HG02938 (cell line): ENCODE measurements around the gene APOBEC3A.
"Not testable (repeated sequence)": the region's sequence is repeated elsewhere in the genome, so short reads cannot be mapped to it uniquely, and the experiment has no call there.

Experiments
- ATAC-seq: cut with Tn5 transposase; IDR thresholded peaks from one replicate; pipeline ENCODE4 v1.9.1; 2021; ENCODE audit warnings: mild to moderate bottlenecking, moderate library complexity; ENCODE audit not compliant: unreplicated experiment

Gene APOBEC3A

GRCh38 chr22:38977289-38977688 lies 19.9 kb downstream of the APOBEC3A start:
- not testable (repeated sequence) for ATAC-seq

- ATAC-seq, result not testable (repeated sequence)
These were observed 23.2 kb downstream of the APOBEC3A start for GRCh38 chr22:38980587-38980986.

GRCh38 chr22:38981005-38981991 lies 23.9 kb downstream of the APOBEC3A start:
- no peak for ATAC-seq

DNA sequence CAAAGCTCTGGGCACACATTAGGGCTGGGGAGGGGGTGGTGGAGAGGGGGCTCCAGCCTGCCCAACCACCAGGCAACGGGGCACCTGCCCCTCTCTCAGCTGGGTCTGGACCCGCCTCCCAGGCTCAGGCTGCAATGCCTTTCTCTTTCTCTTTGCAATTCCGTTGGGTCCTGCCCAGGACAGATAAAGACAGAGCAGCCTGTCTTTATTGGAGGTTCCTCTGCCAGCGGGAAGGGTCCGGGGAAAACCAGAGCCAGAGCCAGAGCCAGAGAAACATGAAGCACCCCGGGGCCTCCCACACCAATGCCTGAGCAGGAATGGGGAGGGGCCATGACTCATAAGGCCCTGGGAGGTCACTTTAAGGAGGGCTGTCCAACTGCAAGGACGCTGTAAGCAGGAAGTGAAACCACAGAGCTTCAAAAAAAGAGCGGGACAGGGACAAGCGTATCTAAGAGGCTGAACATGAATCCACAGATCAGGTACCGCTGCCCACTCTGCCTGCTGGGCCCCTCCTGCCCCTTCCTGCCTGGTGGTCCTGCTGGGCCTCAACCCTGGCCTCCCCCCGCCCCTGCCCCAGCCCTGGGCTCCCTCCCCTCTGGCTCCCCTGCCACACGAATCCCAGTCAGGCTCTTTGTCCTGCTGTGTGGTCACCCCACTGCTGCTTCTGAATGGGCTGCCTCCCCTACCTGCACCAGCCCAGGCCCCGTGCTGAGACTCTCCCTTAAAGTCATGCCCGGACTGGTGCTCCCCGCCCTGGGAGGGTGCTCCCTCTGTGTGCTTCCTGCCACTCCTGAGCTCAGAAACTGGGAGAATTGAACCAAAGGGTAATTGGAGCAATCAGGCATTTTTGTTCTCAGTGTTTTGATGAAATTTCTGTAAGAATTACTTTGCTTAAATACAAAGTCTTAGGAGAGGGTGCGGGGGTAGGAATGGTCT lies 24.9 kb downstream of the APOBEC3A start, which contains the start of gene APOBEC3B:
Gene APOBEC3B, plus strand, starts transcription at position 356 of the 936 bp plus-strand sequence. Its CDS starts 107 bp downstream, at position 463.
- ATAC-seq, result no peak

GRCh38 chr22:38984224-38984623 lies 26.8 kb downstream of the APOBEC3A start:
- no peak for ATAC-seq

DNA sequence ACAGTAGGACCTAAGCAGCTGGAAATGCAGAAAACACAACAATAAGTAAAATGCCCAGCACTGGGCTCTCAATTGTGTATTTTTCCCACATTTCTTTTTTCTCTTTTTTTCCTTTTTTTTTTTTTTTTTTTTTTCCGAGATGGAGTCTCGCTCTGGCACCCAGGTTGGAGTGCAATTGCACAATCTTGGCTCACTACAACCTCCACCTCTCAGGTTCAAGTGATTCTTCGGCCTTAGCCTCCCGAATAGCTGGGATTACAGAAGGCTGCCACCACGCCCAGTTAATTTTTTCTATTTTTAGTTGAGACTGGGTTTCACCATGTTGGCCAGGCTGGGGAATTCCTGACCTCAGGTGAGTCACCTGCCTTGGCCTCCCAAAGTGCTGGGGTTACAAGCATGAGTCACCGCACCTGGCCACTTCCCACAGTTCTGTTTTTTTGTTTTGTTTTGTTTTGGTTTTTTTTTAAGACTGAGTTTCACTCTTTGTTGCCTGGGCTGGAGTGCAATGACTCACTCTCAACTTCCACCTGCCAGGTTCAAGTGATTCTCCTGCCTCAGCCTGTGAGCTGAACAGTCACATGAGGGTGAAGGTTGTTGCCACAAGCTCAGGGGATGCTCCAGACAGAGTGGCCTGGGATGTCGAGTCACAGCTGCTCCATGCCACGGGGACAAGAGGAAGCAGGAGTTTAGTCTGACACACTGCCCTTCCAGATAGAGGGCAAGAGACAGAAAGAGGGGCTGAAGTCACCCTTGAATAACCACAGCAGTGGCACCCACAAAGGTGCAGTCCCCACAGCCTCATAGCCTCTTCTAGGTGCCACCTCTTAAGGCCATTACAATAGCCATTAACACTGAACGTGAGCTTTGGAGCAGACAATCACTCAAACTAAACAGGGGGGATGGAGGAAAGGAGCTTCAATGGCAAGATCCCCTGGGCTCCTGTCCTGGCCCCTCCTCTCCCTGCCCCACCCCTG lies 27.7 kb downstream of the APOBEC3A start:
- peak; percentile 65 for ATAC-seq

- no peak for ATAC-seq
These were observed 29.2 kb downstream of the APOBEC3A start for GRCh38 chr22:38986629-38987028.

DNA sequence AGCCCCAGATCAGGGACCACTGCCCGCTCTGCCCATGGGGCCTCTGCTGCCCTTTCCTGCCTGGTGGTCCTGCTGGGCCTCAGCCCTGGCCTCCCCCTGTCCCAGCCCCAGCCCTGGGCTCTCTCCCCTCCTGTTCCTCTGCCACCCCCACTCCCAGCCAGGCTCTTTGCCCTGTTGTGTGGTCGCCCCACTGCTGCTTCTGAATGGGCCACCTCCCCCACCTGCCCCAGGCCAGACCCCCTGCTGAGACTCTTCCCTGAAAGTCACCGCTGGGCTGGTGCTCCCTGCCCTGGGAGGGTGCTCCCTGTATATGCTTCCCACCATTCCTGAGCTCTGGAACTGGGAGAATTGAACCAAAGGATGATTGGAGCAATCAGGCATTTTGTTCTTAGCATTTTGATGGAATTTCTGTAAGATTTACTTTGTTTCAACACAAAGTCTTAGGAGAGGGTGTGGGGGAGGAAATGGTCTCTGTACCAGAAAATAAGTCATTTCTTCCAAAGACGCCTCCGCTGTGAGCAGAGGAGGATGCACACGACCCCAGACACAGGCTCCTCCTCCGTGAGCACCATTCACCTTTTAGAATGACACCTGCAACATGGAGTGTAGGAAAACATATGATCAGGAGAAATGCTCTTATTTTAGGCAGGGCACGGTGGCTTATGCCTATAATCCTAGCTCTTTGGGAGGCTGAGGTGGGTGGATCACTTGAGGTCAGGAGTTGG lies 29.9 kb downstream of the APOBEC3A start:
- ATAC-seq, result no peak

DNA sequence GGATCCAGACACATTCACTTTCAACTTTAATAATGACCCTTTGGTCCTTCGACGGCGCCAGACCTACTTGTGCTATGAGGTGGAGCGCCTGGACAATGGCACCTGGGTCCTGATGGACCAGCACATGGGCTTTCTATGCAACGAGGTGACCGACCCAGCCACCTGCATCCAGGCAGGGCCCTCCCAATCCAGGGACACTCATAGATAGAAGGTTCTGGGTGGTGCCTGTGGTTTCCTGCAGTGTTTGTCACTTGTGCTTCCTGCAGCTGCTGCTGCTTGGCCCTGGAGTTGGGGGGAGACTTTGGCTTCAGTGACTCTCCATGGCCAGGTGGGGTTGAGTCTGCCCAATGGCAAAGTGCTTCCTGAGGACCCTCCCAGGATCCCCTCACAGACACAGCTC lies 32.1 kb downstream of the APOBEC3A start:
- ATAC-seq, result no peak

GRCh38 chr22:38992871-38993371 lies 35.5 kb downstream of the APOBEC3A start:
- ATAC-seq, result not testable (repeated sequence)

GRCh38 chr22:38996105-38996504 lies 38.7 kb downstream of the APOBEC3A start:
- ATAC-seq, result no peak

GRCh38 chr22:38997518-38997917 lies 40.1 kb downstream of the APOBEC3A start:
- ATAC-seq, result no peak

- ATAC-seq, result no peak
These were observed 45.8 kb downstream of the APOBEC3A start for GRCh38 chr22:39003165-39003638.

DNA sequence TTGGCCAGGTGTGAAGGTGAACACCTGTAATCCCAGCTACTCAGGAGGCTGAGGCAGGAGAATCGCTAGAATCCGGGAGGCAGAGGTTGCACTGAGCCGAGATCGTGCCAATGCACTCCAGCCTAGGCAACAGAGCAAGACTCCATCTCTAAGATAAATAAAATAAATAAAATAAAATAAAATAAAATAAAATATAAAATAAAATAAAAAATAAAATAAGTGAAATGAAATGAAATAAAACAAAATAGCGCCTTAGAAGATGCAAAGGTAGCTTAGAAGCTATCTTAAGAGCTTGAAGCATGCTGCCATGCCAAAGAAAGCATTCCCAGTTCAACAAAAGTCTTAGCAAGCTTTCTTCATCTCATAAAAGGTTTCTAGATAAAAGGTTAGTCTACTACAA lies 49.8 kb downstream of the APOBEC3A start:
- ATAC-seq, result no peak

DNA sequence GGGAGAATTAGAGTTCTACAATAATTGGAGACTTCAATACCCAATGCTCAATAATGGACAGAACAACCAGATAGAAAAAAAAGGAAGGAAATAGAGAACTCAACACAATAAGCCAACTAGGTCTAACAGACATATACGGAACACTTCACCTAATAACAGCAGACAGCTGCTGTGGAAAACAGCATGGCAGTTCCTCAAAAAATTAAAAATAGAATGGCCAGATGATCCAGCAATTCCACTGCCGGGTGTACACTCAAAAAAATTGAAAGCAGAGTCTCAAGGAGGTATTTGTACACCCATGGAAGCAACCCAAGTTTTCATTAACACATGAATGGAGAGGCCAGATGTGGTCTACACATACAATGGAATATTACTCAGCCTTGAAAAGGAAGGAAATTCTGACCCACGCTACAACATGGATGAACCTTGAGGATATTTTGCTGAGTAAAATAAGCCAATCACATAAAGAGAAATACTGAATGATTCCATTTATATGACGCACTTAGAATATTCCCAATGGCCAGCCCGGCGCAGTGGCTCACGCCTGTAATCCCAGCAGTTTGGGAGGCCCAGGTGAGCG lies 51.0 kb downstream of the APOBEC3A start:
- ATAC-seq, result not testable (repeated sequence)

DNA sequence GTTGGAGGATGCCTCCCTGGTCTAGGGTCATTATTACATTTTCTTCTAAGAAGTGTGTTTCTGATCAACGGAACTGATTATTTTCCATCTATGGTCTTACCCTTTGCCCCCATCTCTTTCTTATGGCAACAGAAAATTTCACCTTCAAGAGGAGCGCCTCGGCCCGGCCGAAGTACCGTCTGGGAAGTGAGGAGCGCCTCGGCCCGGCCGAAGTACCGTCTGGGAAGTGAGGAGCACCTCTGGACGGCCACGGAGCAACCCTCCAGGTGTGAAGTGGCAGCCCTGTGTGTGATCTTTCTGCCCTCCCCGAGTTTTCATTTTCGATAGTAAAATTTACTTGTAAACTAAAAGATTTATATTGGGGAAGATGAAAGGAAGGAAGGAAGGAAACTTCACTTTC lies 53.5 kb downstream of the APOBEC3A start:
- ATAC-seq, result no peak
